K562 (cell line): ENCODE data around the gene SUMF1. TPM values are rescaled to one million over a fixed set of nuclear protein-coding genes. Genes with fewer than 3 reads are reported as not detected.
A peak's percentile ranks its signal among the peaks of the same experiment; 100 is the strongest.

Experiments used
- ATF4 ChIP-seq: fragments of 450-650 bp; formaldehyde crosslinking; IDR thresholded peaks from 2 replicates; pipeline ENCODE4 v1.4.0; 2022; ENCODE audit warnings: mild to moderate bottlenecking, moderate library complexity
- CBFB ChIP-seq: sonication (generic); formaldehyde crosslinking; IDR thresholded peaks from 2 replicates; pipeline ENCODE4 v1.4.0; 2020; ENCODE audit warnings: mild to moderate bottlenecking, missing genetic modification reagents
- CHD4 ChIP-seq: fragments of 200-600 bp; sonication (generic); IDR thresholded peaks from 3 replicates; pipeline ENCODE4 v1.6.1; 2012; ENCODE audit warnings: low read depth, mild to moderate bottlenecking, mixed read lengths, low read length, inconsistent platforms; ENCODE audit not compliant: insufficient read depth, insufficient replicate concordance, poor library complexity, severe bottlenecking
- DACH1 ChIP-seq: fragments of 450-650 bp; IDR thresholded peaks from 2 replicates; pipeline ENCODE4 v1.6.1; 2018; ENCODE audit not compliant: partially characterized antibody
- DIDO1 ChIP-seq: fragments of 450-650 bp; IDR thresholded peaks from 2 replicates; pipeline ENCODE4 v1.6.1; 2016; ENCODE audit warnings: low read depth, missing biosample characterization, missing genetic modification characterization
- E2F6 ChIP-seq, 2 experiments: IDR thresholded peaks; 2 replicates each; pipeline ENCODE4 v1.6.1; 2011; ENCODE audit warnings: borderline replicate concordance in 1 of 2, control low read depth in 1 of 2, low read depth in 1 of 2, low read length in 1 of 2, mild to moderate bottlenecking in 1 of 2, mixed read lengths in 1 of 2, moderate library complexity in 1 of 2; ENCODE audit not compliant: insufficient read depth in 1 of 2, insufficient read length in 1 of 2, poor library complexity in 1 of 2, severe bottlenecking in 1 of 2; ENCODE audit errors: extremely low read depth in 1 of 2
- ETV6 ChIP-seq, 3 experiments: fragments of 150-350 bp in 1 of 3; sonication (generic) in 1 of 3; formaldehyde crosslinking in 1 of 3; IDR thresholded peaks; 2 replicates each; pipeline versions ENCODE4 v1.6.1 to v1.8.0; 2014 to 2022; ENCODE audit warnings: borderline replicate concordance in 2 of 3, low read depth in 2 of 3, antibody characterized with exemption in 1 of 3, low read length in 1 of 3, mild to moderate bottlenecking in 1 of 3, missing genetic modification reagents in 1 of 3
- GABPA ChIP-seq: fragments of 200-800 bp; sonication (Bioruptor generic); conservative IDR thresholded peaks from 2 replicates; pipeline ENCODE4 v1.6.1; 2016; ENCODE audit warnings: low read depth, missing genetic modification characterization, missing compliant biosample characterization
- GTF2A2 ChIP-seq: IDR thresholded peaks from 2 replicates; pipeline ENCODE4 v1.6.1; 2016; ENCODE audit warnings: mild to moderate bottlenecking, missing genetic modification characterization, missing compliant biosample characterization
- GTF2B ChIP-seq: IDR thresholded peaks from 2 replicates; pipeline ENCODE4 v1.6.1; 2011; ENCODE audit not compliant: insufficient read length; ENCODE audit errors: extremely low read depth
- HOXB6 ChIP-seq: fragments of 250-450 bp; sonication (Bioruptor Pico); IDR thresholded peaks from 2 replicates; pipeline ENCODE4 v1.5.1; 2022; ENCODE audit warnings: mild to moderate bottlenecking, borderline replicate concordance
- IFI16 ChIP-seq: fragments of 250-450 bp; sonication (Bioruptor Pico); IDR thresholded peaks from 2 replicates; pipeline ENCODE4 v2.1.2; 2022; ENCODE audit warnings: mild to moderate bottlenecking, inconsistent platforms
- KAT7 ChIP-seq: sonication (generic); formaldehyde crosslinking; IDR thresholded peaks from 2 replicates; pipeline ENCODE4 v1.8.0; 2022; ENCODE audit warnings: missing genetic modification reagents, mild to moderate bottlenecking, borderline replicate concordance
- NFIC ChIP-seq: fragments of 450-650 bp; IDR thresholded peaks from 2 replicates; pipeline ENCODE4 v1.6.1; 2017; ENCODE audit warnings: mild to moderate bottlenecking, inconsistent platforms
- POLR2AphosphoS5 ChIP-seq: IDR thresholded peaks from 2 replicates; pipeline ENCODE4 v1.6.1; 2011; ENCODE audit warnings: mild to moderate bottlenecking, low read depth, low read length, moderate library complexity; ENCODE audit not compliant: control insufficient read depth, insufficient read depth
- RBM14 ChIP-seq: fragments of 200-400 bp; formaldehyde crosslinking; IDR thresholded peaks from 2 replicates; pipeline ENCODE4 v1.6.1; 2018; ENCODE audit warnings: low read depth, mild to moderate bottlenecking, low read length, moderate library complexity, borderline replicate concordance; ENCODE audit not compliant: insufficient read depth
- SRSF1 ChIP-seq: fragments of 200-400 bp; formaldehyde crosslinking; IDR thresholded peaks from 2 replicates; pipeline ENCODE4 v1.6.1; 2017; ENCODE audit warnings: mild to moderate bottlenecking, low read depth, low read length, moderate library complexity
- STAG1 ChIP-seq: sonication (generic); formaldehyde crosslinking; IDR thresholded peaks from 2 replicates; pipeline ENCODE4 v1.5.0; 2020; ENCODE audit warnings: missing genetic modification reagents, borderline replicate concordance
- TEAD2 ChIP-seq: fragments of 450-650 bp; IDR thresholded peaks from 2 replicates; pipeline ENCODE4 v1.6.1; 2016; ENCODE audit warnings: missing genetic modification characterization, control low read depth, missing compliant biosample characterization
- ZBTB26 ChIP-seq: fragments of 450-650 bp; formaldehyde crosslinking; IDR thresholded peaks from 2 replicates; pipeline ENCODE4 v1.4.0; 2022; ENCODE audit warnings: missing genetic modification characterization
- ZNF324 ChIP-seq: fragments of 250-450 bp; sonication (Bioruptor Pico); IDR thresholded peaks from 2 replicates; pipeline ENCODE4 v1.4.0; 2020; ENCODE audit warnings: mild to moderate bottlenecking
- polyA plus RNA-seq, 8 experiments: library from polyadenylated mRNA; depleted of rRNA in 4 of 8; stranded (reverse) in 5 of 8; unstranded in 3 of 8; fragments of >200 nt; fragmentation: Nextera tagmentation in 2 of 8; fragmentation: Illumina TruSeq in 1 of 8; extraction: Ambion mirVana in 2 of 8; extraction: Trizol in 1 of 8; gene quantifications; 2 replicates each; pipeline versions ENCODE4 v1.2.1 to v1.2.3, GENCODE V29; 2011 to 2014; ENCODE audit warnings: inconsistent platforms in 1 of 8, missing spikeins in 1 of 8
- total RNA-seq, 7 experiments: library from RNA; depleted of rRNA in 6 of 7; stranded (reverse); fragments of >200 nt in 6 of 7; fragmentation: Illumina TruSeq in 2 of 7; extraction: Trizol in 2 of 7; gene quantifications; 2 replicates each; pipeline versions ENCODE4 v1.2.1 to v1.2.3, GENCODE V29; 2011 to 2021; ENCODE audit warnings: low replicate concordance in 1 of 7

SUMF1 gene
- total and polyA plus RNA-seq, 9 of the 15 experiments (the other 6 are each of a cell fraction or from before 2014, with no cell fraction given): 1.3 to 7.4 (median 4.2) TPM

- TF ChIP-seq STAG1 (CRISPR knock-in tag) (no peak), TEAD2 (no peak), DIDO1 (tag) (peak; percentile 92), DACH1 (no peak), CBFB (CRISPR knock-in tag) (no peak), POLR2AphosphoS5 (peak; percentile 74), E2F6 (IDR thresholded peaks at IDR 0.05; ENCODE audit: borderline replicate concordance in 1 of 2, extremely low read depth in 1 of 2, insufficient read depth in 1 of 2, insufficient read length in 1 of 2, low read depth in 1 of 2, low read length in 1 of 2, poor library complexity in 1 of 2, severe bottlenecking in 1 of 2) (peak; percentile 82 to 84), NFIC (peak; percentile 41; the same call in 1 of the 2 replicates), ATF4 (CRISPR knock-in tag) (no peak), CHD4 (no peak), ZNF324 (CRISPR knock-in tag) (no peak), SRSF1 (no peak), IFI16 (CRISPR knock-in tag) (no peak), RBM14 (no peak), ZBTB26 (CRISPR knock-in tag) (0 out of 2 replicates have a peak, but pooled peaks have one; percentile 21), GTF2B (no peak), HOXB6 (CRISPR knock-in tag) (no peak), KAT7 (CRISPR knock-in tag) (peak; percentile 99), GABPA (peak; percentile 23; the same call in 1 of the 2 replicates), GTF2A2 (tag) (peak; percentile 77; the same call in 1 of the 2 replicates), ETV6 (IDR thresholded peaks at IDR 0.05; ENCODE audit: borderline replicate concordance in 1 of 2, low read depth in 2 of 2, low read length in 1 of 2) (peak in 1 of 2 experiments; percentile 45; a peak in 1 of 4 replicates), ETV6 (CRISPR knock-in tag; IDR thresholded peaks at IDR 0.05; ENCODE audit: borderline replicate concordance) (no peak; the same call in 1 of the 2 replicates)
Measured at GRCh38 chr3:4466741-4467521, at the start of gene SUMF1 (continued).
